GM19468 (cell line): ENCODE measurements around the gene CHST15.

ENCODE experiments used
- ATAC-seq: cut with Tn5 transposase; IDR thresholded peaks from one replicate; pipeline ENCODE4 v1.9.1; 2021; ENCODE audit warnings: mild to moderate bottlenecking, moderate library complexity, moderate number of reproducible peaks; ENCODE audit not compliant: unreplicated experiment; ENCODE audit errors: extremely low read depth

Gene CHST15

DNA sequence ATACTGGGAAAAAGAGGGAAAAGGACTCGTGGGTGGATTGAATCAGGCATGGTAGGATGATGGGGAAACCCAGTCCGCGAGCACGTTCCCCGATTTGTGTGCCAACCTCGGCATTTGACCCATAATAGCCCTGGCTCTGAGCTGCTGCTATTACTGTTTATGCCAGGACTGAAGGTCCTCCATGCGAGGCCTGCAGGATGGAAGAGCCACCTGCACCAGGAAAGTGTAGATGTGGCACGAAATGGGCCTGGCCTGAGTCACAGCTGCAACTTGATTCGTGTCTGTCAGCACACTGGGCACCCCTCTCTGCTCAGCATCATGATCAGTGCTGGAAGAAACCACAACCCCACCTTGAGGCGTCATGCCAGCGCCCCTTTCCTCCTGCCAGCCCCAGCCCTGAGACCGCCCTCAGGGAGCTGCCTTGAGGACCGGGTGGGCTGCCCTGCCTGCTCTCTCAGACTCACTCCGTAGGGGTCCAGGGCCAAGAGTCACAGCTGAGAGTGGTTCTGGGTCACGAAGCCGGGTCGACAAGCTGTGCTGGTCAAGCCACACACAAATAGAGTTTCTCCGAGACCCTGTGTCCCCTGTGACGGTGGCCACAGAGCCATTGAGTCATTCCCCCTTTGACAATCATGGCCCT is 74.4 kb downstream of the CHST15 start:
- no peak for ATAC-seq

DNA sequence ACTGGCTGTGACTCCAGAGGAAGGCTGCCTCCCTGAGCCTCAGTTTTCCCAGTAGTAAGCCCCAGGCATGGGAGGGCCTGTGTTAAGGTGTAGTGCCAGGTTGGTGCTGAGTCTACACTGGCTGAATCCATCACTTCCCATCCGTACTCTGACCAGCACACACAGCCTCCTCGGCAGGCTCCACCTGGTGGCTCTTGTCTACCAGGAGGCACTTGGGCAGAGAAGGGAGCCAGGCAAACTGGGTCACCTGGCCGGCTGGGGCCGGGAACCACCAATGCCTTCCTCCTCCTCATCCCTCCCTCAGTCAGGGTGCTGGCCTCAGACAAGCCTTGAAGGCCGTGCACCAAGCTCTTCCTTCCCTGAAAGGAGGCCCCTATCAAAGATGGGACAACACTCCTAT is 75.7 kb downstream of the CHST15 start:
- no peak for ATAC-seq

DNA sequence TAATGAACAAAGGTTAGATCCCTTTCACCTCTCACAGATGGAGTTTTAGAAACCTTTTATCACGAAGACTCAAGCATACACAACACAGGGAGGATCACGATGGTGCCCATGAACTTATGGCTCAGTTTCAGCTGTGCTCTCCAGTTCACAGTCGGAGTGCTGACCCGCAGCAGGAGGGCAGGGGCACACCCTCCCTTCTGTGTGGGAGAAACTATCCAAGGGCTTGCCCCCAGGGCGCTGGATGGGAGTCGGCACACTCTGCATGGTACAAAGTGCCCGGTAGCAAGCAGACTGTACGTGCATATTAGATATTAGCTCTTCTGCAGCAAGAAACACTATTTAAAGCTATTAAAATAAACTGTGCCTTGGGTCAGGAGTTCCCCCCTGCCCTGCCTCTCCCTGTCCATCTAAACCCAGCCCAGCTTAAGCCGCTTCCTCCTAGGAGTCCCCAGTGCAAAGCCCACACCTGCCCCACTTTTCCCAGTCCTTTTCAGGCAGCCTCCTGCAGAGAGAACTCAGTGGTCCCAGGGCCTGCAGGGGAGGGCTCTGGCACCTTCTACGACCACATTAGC is 76.5 kb downstream of the CHST15 start:
- no peak for ATAC-seq

DNA sequence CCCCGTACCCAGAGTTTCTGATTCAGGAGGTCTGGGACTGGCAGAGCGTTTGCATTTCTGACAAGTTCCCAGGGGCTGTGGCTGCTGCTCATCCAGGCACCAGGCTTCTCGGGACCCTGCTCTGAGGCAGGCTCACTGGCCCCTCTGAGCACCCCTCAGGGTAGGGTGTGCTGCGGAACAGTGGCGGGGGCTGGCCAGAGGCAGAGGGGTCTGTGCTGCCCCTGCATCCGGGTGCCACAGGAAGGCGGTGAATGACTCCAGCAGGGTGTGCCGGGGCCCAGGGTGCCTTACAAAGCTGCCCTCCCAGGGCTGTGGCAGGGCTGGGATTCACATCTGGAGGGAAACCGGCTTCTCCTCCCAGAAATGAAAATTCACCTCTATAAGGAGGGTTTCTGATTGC is 77.4 kb downstream of the CHST15 start:
- ATAC-seq: no peak

GRCh38 chr10:124014416-124015154 is 78.8 kb downstream of the CHST15 start:
- ATAC-seq: no peak

GRCh38 chr10:124013916-124014315 is 79.5 kb downstream of the CHST15 start:
- ATAC-seq: no peak

GRCh38 chr10:124012991-124013390 is 80.4 kb downstream of the CHST15 start:
- no peak for ATAC-seq

- ATAC-seq: no peak
Measured at GRCh38 chr10:124012583-124012982, 80.8 kb downstream of the CHST15 start.

GRCh38 chr10:124012066-124012465 is 81.3 kb downstream of the CHST15 start:
- ATAC-seq: no peak

DNA sequence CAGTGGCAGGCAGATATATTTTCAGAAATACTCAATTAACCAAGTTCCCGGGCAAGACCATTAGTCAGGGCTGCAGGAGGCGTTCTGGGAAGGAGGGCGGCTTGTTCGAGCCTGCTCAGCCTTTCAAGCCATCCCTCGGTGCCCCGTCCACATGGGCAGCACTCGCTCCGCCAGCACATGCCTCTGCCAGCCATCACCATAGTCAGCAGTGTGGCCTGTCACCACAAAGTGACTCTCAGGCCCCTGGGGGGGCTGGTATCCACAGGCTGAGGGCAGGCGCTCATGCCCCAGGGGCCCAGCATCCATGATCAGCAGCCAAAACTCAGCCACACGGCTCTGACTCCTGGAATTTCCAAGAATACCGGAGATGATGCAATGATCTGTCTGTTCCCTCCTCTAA is 81.9 kb downstream of the CHST15 start:
- ATAC-seq: no peak

DNA sequence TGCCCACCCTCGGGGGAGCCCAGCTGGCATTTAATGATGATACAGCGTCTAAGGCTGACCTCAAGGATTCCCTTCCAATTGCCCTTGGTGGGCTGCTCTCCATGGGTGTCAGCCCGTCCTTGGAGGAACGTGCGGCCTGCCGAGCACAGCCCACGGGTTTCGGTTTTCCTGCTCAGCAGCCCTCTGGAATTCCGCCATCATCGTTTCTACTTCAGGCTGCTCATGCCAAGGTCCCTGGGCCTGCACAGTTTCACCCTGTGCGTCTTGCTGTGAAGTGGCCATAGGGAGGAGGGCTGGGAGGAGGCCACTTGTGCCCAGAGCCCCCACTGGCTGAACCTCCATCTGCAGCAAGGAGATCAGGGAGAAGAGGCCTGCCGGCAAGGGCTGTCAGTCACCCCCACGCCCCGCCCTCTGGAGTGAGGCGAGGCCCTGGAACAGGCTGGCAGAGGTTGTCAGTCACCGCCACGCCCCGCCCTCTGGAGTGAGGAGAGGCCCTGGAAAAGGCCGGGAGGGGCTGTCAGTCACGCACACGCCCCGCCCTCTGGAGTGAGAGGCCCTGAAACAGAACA is 82.8 kb downstream of the CHST15 start:
- ATAC-seq: no peak

DNA sequence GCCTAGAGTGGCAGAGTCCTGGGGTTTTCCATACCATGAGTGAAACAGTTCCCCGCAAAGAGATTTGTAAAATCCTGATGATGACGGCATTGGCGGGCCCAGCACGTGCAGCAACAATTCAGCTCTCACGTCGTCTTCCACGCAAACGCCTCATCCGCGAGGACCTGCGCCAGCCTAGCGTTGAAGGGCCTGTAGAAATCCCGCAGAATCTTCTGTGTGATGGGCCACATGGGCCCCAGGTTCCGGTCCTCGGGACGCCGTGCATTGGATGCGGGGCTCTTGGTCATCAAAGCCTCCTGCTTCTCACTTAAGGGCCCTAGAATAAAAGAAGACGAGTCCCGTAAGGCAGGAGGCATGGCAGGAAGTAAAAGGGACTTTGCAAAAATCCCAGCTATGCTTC is 83.4 kb downstream of the CHST15 start:
- ATAC-seq: no peak

GRCh38 chr10:124009231-124010015 is 84.0 kb downstream of the CHST15 start:
- ATAC-seq: no peak

GRCh38 chr10:124008681-124009080 is 84.7 kb downstream of the CHST15 start:
- no peak for ATAC-seq

GRCh38 chr10:124008187-124008586 is 85.2 kb downstream of the CHST15 start:
- no peak for ATAC-seq

DNA sequence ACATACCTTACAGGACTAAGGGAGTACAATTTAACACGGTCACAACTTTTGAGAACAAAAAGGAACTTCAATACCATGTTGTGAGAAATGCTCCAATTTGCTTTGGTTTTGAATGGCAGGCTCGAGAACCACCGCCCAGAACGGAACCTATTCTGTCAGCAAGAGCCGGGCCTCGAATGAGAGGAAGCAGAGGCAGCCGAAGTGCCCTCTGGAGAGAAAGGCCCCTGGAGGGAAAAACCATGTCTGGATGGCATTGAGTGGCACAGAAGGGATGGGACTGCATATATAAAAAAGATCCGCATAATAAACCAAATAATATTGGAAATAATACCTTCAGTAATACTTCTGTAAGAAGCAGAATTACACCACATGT is 85.6 kb downstream of the CHST15 start:
- no peak for ATAC-seq

GRCh38 chr10:124007102-124007772 is 86.2 kb downstream of the CHST15 start:
- ATAC-seq: no peak

DNA sequence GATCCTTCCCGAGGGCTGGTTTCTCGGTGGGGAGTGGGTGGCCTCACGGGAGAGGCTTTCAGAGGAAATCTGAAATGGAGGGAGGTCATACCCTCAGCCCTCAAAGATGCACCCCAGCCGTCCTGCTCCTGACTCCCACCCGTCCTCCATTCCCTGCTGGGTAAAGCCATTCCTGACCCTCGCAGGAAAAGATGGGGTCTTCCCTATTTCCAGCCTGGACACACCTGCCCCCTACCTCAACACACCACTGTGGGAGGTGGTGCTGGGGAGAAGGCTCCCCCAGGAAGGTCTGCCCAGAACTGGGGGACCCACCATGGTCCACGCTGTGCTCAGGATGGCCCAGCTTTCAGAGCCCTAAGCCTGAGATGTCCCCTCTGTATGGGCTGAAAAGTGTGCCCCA is 86.9 kb downstream of the CHST15 start:
- ATAC-seq: no peak

GRCh38 chr10:124005991-124006392 is 87.4 kb downstream of the CHST15 start:
- ATAC-seq: no peak

DNA sequence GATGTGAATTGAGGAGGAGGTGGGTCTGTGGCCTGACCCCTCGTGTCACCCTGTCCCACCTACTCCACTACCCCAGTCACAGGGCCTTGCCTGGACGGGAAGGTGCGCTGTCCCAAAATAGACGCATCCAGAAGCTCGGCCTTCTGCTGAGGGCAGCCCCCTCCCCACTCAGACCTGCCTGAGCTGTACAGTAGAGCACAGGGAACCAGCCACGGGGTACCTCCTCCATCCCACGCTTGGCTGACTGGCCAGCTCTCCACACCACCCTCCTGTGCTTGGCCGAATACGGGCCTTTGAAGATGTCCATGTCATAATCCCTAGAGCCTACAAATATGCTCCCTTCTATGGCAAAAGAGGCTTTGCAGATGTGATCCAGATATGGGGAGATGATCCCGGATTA is 88.3 kb downstream of the CHST15 start:
- no peak for ATAC-seq
